LNCAP (cell line): Measurements from ENCODE around the gene RAPGEF4.

ENCODE experiments used
- TF ChIP-seq, protein P1 (sequence below): fragments of 450-650 bp; IDR thresholded peaks from 2 replicates; pipeline ENCODE4 v1.5.1; 2017; ENCODE audit warnings: mild to moderate bottlenecking

RAPGEF4 gene

DNA sequence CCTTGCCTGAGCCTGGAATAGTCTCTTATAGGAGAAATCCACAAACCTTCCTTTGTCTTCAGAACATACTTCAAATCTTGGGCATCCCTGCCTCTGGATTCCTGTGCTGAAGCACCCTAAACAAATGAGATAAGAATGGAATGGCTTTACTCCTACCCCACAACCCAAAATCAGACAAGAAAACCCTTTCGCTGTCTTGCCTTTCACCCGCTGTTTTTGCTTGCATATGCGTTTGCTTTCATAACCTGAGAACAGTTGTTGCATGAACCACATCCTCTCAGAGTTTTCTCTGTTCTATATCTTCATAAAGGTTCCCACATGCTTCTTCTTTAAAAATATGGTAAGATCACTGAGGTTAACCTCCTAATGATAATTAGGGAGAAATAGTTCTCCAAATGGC lies 207.9 kb downstream of the RAPGEF4 start:
- TF ChIP-seq, protein P1, sequence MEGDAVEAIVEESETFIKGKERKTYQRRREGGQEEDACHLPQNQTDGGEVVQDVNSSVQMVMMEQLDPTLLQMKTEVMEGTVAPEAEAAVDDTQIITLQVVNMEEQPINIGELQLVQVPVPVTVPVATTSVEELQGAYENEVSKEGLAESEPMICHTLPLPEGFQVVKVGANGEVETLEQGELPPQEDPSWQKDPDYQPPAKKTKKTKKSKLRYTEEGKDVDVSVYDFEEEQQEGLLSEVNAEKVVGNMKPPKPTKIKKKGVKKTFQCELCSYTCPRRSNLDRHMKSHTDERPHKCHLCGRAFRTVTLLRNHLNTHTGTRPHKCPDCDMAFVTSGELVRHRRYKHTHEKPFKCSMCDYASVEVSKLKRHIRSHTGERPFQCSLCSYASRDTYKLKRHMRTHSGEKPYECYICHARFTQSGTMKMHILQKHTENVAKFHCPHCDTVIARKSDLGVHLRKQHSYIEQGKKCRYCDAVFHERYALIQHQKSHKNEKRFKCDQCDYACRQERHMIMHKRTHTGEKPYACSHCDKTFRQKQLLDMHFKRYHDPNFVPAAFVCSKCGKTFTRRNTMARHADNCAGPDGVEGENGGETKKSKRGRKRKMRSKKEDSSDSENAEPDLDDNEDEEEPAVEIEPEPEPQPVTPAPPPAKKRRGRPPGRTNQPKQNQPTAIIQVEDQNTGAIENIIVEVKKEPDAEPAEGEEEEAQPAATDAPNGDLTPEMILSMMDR: no peak

DNA sequence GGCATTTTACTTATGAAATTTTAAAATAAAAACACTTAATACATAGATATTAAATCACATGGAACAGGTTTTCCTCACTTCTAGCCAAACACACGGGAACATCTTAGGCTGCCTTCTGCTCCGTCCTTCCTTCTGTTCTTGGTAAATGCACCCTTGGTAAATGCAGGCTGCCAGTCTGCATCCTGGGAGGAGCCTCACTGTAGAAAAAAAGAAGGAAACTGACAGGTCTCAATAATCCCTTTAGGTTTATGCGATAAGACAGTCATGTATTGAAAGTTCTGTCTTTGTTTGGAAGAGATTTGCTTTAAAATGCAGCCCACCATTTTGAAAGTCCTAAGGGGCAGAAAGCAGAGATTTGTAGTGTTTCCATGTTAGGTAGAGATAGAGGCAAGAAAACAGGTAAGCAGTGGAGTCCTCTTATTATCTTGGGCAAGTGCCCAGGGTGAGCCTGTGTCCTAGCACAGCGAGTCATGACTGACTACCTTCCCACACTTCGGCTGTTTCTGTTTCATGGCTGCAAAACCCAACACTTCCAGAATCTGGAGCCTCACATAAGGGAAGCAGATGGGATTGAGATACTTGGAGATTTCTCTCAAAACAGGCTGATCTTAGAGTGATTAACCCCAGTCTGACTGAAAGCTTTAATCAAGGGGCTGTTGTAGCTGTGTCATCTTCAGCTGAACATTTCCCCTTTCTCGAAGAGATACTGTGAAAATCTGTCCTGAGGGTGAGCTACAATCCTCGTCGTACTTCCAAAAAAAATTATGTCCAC lies 208.6 kb downstream of the RAPGEF4 start:
- TF ChIP-seq, protein P1: no peak

DNA sequence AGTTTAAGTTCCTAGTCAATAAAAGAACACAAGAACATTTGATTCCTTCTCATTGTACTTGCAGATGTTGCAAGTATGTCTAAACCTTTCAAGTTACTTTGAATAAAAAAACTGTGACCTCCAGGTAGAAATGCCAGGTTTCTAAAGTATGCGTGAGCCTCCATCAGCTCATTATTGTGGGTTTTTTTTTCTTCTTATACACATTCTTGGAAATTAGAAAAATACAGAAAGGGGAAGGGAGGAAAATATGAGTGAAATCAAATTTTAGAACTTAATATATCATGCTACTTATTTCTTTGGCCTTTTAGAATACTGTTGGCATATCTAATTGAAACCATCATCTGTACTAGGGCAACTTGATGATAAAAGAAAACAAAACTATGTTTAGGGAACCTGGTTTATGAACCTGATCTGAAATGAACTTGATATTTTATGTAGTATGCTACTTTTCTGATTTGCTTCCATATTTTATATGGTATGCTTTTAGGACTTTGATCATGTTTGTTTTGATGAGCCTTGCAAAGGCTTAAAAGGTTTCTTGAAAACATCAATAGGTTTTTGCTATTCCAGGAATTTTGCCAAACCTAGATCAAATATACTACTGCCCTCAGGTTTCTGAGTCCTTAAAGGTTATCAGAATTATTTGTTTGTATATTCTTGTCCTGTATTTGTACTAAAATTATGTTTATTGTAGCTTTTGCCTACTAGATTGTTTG lies 209.3 kb downstream of the RAPGEF4 start:
- TF ChIP-seq, protein P1: no peak

DNA sequence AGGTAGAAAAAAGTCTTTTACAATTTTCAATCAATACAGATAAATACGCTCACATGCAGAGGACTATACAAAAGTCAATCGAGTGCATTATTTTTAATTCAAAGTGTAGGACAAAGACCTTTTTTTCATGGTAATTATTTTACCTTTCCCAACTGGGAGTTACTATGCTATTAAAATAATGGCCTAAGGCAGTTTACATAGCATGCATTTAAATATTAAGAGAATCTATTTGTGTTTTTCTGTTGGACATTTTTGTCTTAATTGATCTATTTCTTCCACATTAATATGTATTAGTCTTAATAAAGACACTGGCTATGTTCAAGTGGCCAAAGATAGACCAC lies 209.8 kb downstream of the RAPGEF4 start:
- TF ChIP-seq, protein P1: no peak

DNA sequence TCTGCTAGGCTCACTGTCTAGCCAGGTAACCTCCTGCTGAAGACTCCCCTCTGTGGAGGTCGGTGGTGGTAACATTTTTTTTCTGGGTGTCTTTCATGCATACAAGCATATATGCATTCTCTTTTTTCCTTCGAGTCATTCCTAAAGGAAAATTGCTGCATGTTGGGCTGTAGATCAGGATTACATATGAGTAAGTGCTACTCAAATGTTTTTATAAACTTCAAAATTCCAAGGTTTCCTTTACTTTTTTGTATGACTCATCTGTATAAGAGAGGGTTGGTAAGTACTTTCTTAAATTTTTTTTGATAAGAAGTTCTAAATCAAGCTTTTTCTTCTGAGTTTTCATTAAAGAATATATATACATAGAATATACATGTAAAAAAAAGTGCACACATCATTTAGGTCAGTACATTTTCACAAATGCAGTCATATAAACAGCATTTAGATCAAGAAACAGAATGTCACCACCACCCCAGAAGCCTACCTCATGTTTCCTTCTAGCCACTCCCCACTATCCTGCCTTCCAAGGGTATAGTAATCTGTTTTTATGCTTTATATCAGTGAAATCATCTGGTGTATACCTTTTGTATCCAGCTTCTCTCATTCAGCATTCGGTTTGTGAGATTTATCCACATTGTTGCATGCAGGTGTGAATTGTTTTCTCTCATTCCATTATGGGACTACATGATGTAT lies 212.0 kb downstream of the RAPGEF4 start:
- TF ChIP-seq, protein P1: no peak

DNA sequence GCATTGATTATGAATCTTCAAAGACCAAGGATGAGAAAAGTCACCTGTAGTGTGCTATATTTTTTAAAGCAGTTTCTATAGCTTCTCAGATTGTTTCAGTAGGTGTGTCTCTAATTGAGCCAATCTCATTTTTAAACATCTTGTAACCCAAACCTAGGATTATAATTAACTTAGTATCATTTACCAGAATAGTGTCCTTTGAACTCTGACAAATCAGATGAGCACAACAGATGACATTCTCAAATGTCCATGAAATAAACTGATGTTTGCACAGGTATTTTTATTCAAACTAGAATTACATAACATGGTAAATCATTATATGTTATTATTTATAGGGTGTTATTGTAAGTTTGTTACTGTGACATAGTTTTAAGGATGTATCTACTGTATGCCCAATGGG lies 213.9 kb downstream of the RAPGEF4 start:
- TF ChIP-seq, protein P1: no peak

DNA sequence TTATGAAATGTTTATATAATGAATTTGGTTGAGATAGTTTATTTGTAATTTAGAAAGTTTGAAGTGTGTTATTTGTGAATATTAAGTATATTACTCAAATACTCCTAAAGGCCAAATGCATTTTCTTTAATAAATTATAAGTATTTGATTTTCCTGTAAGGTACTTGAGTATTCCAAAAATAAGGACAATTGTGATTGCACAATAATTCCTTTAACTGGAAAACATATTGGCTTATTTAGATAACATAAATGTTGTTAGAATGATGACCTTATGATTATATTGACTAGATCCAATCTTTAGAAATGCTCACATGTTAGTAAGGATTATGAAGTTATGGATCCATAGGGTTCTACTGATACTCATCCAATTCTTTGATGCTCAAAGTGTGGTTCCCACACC lies 214.9 kb downstream of the RAPGEF4 start:
- TF ChIP-seq, protein P1: no peak
